Skin epidermis (tissue), 12 donors: ENCODE measurements around the gene BRD9.
"Not testable (repeated sequence)": the region's sequence is repeated elsewhere in the genome, so short reads cannot be mapped to it uniquely, and the experiment has no call there.

ENCODE experiments used
- H3K27ac ChIP-seq, 21 experiments: fragments of 200-600 bp; sonication (generic) in 11 of 21; one replicate each; pipeline ENCODE4 v1.5.0; 2020; ENCODE audit warnings: mild to moderate bottlenecking in 3 of 21, inconsistent platforms in 2 of 21, moderate library complexity in 2 of 21
- H3K4me3 ChIP-seq, 7 experiments: fragments of 200-600 bp; sonication (generic) in 2 of 7; one replicate each; pipeline ENCODE4 v1.5.0; 2020; ENCODE audit warnings: inconsistent platforms in 2 of 7, mild to moderate bottlenecking in 2 of 7, moderate library complexity in 1 of 7

The BRD9 gene

DNA sequence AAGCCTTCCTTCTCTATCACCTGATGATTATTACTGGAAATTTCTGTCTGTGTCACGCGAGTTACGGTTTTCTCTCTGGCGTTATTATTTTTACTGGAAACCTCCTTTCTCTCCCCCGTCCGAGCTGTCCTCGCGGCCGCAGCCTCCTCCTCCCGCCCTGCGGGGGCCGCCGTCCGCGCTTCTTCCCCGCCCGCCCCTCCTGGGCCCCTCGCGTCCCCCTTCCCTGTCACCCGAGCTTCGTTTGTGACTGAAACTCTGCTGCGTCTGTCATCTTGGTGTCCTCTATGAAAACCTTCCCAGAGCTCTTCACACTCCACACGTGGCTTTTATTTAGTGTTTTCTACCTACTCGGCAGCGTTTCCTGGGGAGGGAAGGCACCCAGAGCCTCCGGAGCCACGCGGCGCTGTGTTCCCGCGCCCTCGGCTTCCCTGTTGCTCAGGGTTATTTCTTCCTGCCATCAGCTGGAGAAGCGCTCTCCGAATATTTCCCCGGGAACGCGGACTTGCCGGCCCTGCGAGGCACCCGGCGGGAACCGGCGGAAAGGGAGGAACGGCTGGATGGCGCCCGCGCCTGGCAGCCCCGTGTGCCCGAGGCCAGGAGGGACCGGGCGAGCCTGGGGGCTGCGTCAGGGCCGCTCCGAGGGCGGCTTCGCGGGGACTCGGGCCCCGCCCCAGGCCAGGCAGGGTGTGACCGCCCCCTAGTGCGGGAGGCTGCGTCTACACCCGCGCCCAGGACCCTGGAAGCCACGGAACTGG is 34.0 kb upstream of the BRD9 start:
- H3K27ac ChIP-seq = peak overlapping the region in 7 of 21 experiments; percentile 11 to 58 (median 44)
- peak overlapping the region in 5 of 7 experiments; percentile 3 to 25 (median 8) for H3K4me3 ChIP-seq

DNA sequence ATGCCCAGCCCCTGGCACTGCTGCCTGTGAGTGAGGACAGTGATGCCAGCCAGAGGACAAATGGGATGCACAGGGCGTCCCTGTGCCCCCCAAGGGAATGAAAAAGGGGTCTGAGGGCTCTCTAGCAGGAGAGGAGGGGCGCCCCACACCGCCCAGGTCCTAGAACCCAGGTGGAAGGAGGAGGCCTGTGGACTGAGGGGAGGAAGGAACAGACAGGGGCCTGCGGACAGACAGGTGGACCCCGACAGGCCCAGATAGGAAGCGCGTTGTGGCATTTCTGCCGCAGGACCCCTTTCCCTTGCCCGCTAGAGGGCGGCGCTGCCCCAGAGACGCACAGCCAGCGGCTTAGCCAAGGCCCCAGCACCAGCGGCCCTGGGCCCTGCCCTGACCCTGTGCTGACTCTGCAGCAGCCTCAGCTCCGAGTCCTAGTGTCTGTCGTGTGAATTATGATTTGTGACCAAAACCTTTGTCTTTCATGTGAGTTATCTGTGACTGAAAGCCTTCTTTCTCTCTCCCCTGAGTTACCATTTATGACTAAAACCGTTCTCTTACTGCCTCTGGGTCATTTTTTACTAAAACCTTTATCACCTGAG is 30.8 kb upstream of the BRD9 start:
- no peak overlapping the region for H3K27ac ChIP-seq
- no peak overlapping the region for H3K4me3 ChIP-seq

- Histone ChIP-seq H3K4me3 (no peak overlapping the region), H3K27ac (no peak overlapping the region)
These were observed 30.1 kb upstream of the BRD9 start for GRCh38 chr5:922436-923280.

DNA sequence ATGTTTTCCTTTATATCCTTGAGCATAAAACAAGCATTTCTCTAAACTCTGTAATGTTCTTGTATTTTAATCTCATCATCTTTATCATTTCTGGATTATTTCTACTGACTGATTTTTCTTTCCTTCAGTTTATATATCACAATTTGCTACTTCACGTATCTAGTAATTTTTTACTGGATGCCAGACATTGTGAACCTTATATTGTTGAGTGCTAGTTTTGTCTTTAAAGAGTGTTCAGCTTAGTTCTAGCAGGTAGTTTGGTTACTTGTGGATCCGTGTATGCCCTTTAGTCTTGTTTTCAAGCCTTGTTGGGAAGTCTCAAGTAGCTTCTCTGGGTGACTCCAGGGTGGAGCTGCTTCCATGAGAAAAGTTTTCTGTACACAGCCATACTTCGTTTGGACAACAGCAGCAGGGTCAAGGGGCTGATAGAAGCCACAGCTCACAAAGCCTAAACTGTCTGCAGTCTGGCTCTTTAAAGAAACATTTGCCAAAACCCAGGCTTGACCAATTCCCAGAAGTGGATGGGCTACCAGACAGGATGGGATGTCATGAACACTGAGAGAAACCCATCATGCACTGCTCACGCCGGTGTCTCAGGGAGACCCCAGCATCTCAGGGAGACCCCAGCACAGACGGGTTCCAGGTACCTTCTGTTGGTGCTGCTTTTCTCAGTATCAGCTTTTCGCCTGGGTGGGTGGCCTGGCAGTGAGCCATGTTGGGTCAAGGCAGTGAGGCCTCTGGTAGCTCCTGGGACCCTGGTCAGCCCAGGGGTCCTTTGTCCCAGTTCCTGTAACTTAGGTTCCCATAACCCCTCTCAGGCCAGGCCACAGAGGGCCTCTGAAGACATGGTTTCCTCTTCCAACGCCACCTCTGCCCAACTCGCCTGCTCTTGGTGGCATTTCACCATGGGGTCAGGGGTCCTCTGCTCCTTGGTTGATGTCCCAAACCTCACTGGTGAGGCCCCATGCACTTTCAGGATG is 29.1 kb upstream of the BRD9 start:
- Histone ChIP-seq H3K27ac (no peak overlapping the region), H3K4me3 (no peak overlapping the region)

DNA sequence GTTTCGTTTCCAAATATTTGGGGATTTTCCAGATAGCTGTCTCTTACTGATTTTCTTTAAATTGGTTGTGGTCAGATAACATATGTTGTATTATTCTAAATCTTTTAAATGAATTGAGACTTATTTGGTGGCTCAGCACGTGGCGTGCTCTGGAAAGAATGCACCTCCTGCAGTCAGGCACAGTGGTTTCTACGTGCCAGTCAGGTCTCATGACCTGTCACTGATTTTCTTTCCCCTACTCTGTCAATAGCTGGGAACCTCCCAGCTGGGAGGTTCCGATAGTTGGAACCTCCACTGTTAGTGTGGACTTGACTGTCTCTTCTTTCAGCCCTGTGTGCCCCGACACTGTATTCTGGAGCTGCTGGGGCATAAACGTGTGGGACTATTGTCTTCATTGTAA is 27.7 kb upstream of the BRD9 start:
- Histone ChIP-seq H3K4me3 (no peak overlapping the region), H3K27ac (no peak overlapping the region)

DNA sequence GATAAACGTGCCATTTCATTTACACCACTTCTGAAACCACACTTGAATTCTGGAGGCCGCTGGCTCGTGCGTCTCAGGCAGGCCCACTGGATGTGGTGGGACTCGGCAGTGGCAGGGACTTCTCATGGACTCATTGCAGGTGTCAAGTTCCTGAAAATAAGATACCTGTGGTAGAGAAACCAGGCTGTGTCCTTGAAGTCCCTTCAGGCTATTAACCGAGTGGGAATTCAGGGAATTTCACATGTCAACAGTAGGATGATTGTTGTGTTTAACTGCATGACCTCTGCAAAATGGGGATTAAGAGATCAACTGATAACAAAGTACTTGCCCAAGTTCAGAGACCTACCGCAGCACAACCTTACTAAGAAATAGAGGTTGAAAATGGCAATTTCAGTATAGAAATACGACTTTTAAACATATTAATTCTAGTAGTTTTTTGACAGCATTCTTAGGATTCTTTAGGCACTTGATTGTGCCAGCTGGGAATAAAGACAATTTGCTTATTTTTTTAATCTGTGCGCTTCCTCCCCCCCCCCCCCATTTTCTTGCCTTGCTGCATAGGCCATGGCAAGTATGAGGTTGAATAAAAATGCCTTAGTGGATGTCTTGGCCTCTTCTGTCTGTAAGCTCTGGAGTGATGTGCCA is 26.9 kb upstream of the BRD9 start:
- no peak overlapping the region for H3K4me3 ChIP-seq
- no peak overlapping the region for H3K27ac ChIP-seq

DNA sequence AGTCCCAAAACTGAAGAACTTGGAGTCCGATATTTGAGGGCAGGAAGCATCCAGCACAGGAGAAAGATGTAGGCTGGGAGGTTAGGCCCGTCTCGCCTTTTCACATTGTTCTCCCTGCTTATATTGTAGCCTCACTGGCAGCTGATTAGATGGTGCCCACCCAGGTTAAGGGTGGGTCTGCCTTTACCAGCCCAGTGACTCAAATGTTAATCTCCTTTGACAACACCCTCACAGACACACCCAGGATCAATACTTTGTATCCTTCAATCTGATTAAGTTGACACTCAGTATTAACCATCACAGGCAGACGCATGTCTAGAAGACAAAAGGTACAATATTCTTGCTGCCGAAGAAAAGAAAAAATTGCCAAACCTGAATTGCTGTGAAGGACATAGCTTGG is 26.1 kb upstream of the BRD9 start:
- not testable (repeated sequence) for H3K27ac ChIP-seq, H3K4me3 ChIP-seq

DNA sequence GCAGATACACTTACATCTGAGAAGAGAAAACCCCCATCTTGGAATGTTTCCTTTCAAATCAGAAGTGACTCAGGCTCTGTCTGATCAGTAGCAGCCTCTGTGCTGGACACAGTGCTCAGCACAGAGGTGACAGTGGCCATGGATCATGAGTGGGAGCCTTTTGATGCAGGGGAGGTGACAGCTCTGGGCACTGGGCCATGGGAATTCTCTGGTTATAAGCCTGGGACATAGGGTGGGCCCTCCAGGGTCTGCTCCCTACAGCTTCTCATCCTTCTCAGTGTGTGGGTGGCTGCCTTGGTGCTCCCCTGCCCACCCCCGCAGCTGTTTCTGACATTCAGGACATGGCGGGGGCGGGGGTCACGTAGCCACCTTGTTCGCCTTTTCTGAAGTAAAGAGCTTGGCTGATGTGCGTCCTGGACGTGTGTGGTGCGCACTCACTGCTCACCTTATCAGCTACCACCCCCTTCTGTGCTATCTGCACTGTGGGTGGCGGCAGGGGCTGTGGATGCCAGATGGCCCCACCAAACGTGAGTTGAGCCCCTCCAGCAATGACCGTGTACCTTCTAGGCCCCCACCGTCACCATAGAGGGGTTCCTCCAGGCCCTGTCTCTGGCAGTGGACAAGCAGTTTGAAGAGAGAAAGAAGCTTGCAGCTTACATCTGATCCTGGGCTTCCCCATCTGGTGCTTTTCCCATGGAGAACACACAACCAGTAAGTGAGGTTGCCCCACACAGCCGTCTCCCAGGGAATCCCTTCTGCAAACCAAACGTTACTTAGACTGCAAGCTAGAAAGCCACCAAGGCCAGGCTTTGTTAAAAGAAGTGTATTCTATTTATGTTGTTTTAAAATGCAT is 24.1 kb upstream of the BRD9 start:
- no peak overlapping the region for H3K27ac ChIP-seq
- no peak overlapping the region for H3K4me3 ChIP-seq

DNA sequence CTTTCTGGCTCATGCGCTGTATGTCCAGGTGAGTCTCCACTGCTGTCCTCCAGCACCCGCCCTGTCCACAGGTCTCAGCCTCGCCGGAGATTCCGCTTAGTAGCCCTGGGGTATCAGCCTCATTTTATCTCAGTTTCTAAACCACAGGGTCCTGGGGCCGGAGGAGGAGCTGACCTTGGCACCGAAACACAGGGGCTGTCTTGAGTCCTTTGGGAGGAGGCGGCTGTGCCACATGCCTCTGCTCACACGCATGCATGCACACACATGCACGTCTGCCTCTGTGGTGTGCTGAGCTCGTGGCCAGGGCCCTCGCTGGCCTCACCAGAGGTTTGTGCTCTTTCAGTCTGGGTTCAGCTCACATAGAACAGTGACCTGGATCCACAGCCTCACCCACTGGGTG is 23.3 kb upstream of the BRD9 start:
- no peak overlapping the region for H3K4me3 ChIP-seq
- no peak overlapping the region for H3K27ac ChIP-seq

- H3K27ac ChIP-seq = not testable (repeated sequence)
These were observed 22.7 kb upstream of the BRD9 start for GRCh38 chr5:915346-915745.

DNA sequence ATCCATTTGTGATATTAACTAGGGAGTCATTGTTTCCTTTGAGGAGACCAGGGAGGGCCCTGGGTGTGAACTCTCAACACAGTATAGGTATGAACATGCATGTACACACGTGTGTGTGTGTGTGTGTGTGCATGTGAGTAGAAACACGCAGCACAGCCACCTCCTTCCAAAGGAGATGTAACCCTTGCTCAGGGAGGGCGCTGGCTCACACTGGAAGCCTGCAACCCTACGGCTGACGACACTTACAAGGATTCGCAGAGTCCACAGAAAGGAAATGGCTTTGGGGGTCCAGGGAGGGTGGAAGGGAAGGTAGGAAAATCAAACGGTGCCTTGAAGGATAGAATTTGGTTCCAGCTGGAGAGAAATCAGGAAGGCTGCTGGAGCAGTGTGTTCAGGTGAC is 22.0 kb upstream of the BRD9 start:
- H3K27ac ChIP-seq = no peak overlapping the region
- H3K4me3 ChIP-seq = no peak overlapping the region

More at GRCh38 chr5:915346-915745, 22.7 kb upstream of the BRD9 start:
- H3K4me3 ChIP-seq = not testable (repeated sequence)

GRCh38 chr5:914174-914573 is 21.6 kb upstream of the BRD9 start:
- no peak overlapping the region for H3K4me3 ChIP-seq
- no peak overlapping the region for H3K27ac ChIP-seq

DNA sequence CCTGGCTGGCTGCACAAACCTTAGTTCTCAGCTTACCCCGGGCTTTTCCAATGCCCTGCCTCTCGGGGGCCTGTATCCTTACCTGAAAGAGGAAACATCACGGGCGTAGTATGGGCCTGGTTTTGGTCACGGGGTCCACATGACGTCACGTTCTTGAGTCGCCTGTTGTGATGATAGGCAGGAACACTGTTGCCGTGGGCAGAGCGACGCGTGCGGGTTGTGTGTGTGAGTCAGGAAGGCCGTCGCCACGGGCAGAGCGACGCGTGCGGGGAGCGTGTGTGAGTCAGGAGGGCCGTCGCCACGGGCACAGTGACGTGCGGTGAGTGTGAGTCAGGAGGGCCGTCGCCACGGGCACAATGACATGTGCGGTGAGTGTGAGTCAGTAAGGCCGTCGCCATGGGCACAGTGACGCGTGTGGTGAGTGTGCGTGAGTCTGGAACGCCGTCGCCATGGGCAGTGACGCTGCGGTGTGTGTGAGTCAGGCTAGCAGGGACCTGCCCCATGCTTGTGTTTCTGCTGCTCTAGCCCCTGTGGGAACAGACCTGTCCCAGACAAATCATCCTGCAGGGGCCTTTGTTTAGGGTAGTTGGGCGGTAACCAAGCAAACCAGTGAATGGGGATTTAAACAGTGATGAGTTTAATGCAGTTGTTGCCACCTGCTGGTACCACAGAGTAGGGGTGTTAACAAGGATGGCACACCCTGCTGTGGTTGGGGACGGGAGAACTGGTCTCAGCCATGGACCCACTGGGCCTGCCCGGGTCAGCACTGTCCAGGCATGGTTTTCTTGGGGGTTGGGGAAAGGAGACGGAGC is 19.9 kb upstream of the BRD9 start:
- Histone ChIP-seq H3K27ac (peak overlapping the region in 5 of 21 experiments; percentile 10 to 72 (median 43)), H3K4me3 (no peak overlapping the region)

DNA sequence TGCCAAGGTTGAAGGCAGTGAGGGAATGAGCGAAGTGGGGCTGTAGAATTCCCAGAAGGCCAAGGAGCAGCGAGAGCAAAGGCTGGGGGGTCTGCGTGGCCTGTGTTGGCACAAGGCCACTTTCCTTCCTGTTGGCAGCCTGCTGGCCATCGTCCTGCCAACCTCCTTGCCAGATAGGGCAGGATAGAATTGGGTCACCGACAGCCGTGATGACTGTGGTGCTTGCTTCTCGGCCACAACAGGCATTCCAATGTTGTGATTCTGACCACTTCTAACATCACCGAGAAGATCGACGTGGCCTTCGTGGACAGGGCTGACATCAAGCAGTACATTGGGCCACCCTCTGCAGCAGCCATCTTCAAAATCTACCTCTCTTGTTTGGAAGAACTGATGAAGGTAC is 19.0 kb upstream of the BRD9 start:
- Histone ChIP-seq H3K27ac (peak overlapping the region in 2 of 21 experiments; percentile 10 to 72), H3K4me3 (no peak overlapping the region)

DNA sequence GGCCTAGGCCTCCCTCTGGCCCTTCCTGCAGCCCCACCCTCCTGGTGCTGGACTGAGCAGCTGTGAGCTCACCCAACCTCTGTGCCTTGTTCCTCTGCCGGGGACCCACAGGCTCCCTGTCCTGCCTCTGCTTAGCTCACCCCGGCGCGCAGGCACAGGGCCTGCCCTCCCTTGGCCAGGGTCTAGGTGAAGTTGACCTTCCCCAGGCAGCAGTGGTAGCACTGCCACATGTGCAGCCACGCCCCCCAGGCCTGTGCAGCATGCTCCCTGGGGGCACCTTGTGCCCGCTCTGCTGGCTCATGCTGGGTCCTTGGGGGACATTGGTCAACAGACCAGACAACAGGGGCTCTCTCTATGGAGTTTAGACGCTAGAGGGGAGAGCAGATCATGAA is 18.2 kb upstream of the BRD9 start:
- Histone ChIP-seq H3K27ac (no peak overlapping the region), H3K4me3 (no peak overlapping the region)

DNA sequence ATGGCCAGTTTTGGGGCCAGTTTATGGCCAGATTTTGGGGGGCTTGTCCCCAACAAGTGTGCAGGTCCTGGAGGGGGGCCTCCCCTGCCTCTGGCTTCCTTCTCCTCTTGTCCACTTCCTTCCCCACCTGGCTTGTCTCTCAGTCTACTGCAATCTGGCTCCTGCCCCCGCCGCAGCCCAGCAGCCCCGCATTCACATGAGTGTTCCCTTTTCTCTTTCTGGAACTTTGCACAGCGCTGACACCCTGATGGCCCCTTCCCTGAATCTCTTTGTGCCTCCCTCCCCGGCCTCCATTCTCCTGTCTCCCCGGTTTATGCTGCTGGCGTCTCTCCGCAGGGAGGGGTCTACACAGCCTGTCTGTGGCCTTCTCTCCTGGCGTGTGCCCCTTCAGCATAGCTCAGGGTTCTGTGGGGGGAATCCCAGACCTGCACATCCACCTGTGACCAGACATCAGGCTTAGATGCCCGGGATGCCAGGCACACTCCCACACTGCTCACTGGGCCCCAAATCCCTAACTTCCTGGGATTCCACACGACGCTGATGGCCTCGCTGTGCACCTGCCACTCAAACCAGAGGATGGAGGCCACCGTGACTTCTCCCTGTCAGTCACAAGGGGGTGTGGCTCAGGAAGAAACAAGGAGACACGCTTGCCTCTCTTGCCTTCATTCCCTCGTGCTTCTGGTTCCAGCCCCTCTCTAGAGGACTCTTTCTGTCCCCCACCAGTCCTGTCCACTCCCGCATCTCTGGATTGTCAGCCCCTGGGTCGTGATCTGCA is 17.6 kb upstream of the BRD9 start:
- no peak overlapping the region for H3K27ac ChIP-seq
- no peak overlapping the region for H3K4me3 ChIP-seq

DNA sequence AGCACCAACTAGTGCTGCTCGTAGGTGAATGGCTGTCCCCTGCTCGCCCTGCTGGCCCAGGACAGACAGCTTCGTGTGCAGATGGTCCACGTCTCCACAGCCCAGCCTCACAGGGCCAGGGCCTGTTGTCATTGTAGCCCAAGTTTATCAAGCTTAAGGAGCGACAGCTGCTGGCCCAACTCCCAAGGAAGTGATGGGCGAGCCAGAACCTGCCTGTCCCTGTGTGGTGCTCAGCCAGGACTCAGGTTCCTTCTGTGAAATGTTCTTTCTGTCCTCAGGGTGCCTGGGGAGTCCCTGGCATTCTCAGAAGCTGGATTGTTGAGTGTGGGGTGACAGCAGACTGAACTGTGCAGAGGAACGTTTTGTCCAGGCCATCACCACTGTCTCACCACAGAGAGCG is 16.5 kb upstream of the BRD9 start:
- Histone ChIP-seq H3K4me3 (no peak overlapping the region), H3K27ac (no peak overlapping the region)
